SK-N-SH (cell line): ENCODE data around the gene NLRC4.

ENCODE experiments used
- CTCF ChIP-seq: fragments of 200-600 bp; sonication (generic); IDR thresholded peaks from 2 replicates; pipeline ENCODE4 v1.6.1; 2017; ENCODE audit warnings: antibody characterized with exemption, mild to moderate bottlenecking, moderate library complexity
- EZH2phosphoT487 ChIP-seq: fragments of 200-600 bp; sonication (generic); IDR thresholded peaks from 2 replicates; pipeline ENCODE4 v1.6.1; 2017; ENCODE audit warnings: low read depth, mixed run types, mild to moderate bottlenecking, antibody characterized with exemption, moderate library complexity, borderline replicate concordance
- JUND ChIP-seq: IDR thresholded peaks from 2 replicates; pipeline ENCODE4 v1.4.0; 2012
- RAD21 ChIP-seq: IDR thresholded peaks from 2 replicates; pipeline ENCODE4 v1.6.1; 2012; ENCODE audit warnings: mild to moderate bottlenecking, low read length
- REST ChIP-seq: IDR thresholded peaks from 2 replicates; pipeline ENCODE4 v1.6.1; 2012; ENCODE audit warnings: mild to moderate bottlenecking, low read depth, low read length, moderate library complexity

DNA sequence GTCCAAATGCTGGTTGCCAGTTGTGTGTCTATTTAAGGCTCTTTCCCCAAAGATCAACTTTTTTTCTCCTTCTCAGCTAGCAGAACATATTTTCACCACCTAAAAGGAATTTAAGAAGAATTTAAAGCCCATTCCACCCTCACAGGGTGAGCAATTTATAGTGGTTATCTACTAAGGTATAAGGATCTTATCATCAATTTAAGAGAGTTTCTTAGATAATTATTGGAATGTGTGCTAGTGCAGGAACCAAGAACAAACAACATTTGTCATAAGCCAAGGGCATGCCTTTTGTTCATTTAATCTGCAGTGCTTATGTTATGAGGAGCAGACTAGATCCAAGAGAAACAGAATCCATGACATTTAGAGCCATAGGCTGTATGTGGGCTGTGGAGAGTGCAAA lies 37.2 kb downstream of the NLRC4 start:
- no peak for TF ChIP-seq RAD21
- TF ChIP-seq JUND: no peak
- no peak for TF ChIP-seq CTCF
- no peak for TF ChIP-seq REST
- no peak for TF ChIP-seq EZH2phosphoT487
